Natural killer cell (primary cell): ENCODE results near the gene NRP1. TPM values are rescaled to one million over a fixed set of nuclear protein-coding genes. Genes with fewer than 3 reads are reported as not detected.

Experiments
- ATAC-seq, 3 donors: fragments of 150-1000 bp in 2 of 3; fragments of 200-7000 bp in 1 of 3; cut with Tn5 transposase; 1 replicate in 1 of 3; 2 replicates in 2 of 3; pipeline ENCODE4 v1.10.0; 2021; ENCODE audit warnings: mild to moderate bottlenecking in 2 of 3, moderate library complexity in 2 of 3
- DNase-seq, 2 donors: peaks; one replicate each; pipeline versions ENCODE4 v3.0.0 to v3.0.0-alpha.2; 2013 to 2021; ENCODE audit warnings: mixed read lengths in 1 of 2
- H3K27ac ChIP-seq: one replicate; pipeline ENCODE4 v1.5.1; 2013; ENCODE audit warnings: mild to moderate bottlenecking, low read length
- H3K27me3 ChIP-seq: one replicate; pipeline ENCODE4 v1.6.1; 2013; ENCODE audit warnings: low read length; ENCODE audit not compliant: control insufficient read depth, insufficient read depth
- H3K36me3 ChIP-seq: one replicate; pipeline ENCODE4 v1.6.1; 2013; ENCODE audit warnings: low read length; ENCODE audit not compliant: control insufficient read depth, insufficient read depth
- H3K4me1 ChIP-seq: one replicate; pipeline ENCODE4 v1.6.1; 2013; ENCODE audit warnings: low read length; ENCODE audit not compliant: control insufficient read depth, insufficient read depth
- H3K4me3 ChIP-seq: one replicate; pipeline ENCODE4 v1.5.1; 2013; ENCODE audit warnings: low read length
- H3K9me3 ChIP-seq: one replicate; pipeline ENCODE4 v1.6.1; 2013; ENCODE audit warnings: low read length; ENCODE audit not compliant: control insufficient read depth, insufficient read depth
- H3K27ac Mint-ChIP-seq, 2 donors: one replicate each; pipeline ENCODE4 v1.8.0; 2022; ENCODE audit warnings: mild to moderate bottlenecking in 2 of 2, mixed read lengths in 2 of 2, moderate library complexity in 1 of 2
- H3K27me3 Mint-ChIP-seq, 2 donors: one replicate each; pipeline ENCODE4 v1.8.0; 2022; ENCODE audit warnings: low read depth in 2 of 2, mixed read lengths in 2 of 2
- H3K36me3 Mint-ChIP-seq: one replicate; pipeline ENCODE4 v1.8.0; 2022; ENCODE audit warnings: mixed read lengths
- H3K4me1 Mint-ChIP-seq, 2 donors: one replicate each; pipeline ENCODE4 v1.8.0; 2022; ENCODE audit warnings: mixed read lengths in 2 of 2
- H3K4me3 Mint-ChIP-seq: one replicate; pipeline ENCODE4 v1.8.0; 2022; ENCODE audit warnings: mild to moderate bottlenecking, moderate library complexity, mixed read lengths
- H3K9me3 Mint-ChIP-seq, 2 donors: one replicate each; pipeline ENCODE4 v1.8.0; 2022; ENCODE audit warnings: mixed read lengths in 2 of 2
- WGBS: methylation state at CpG from one replicate; pipeline ENCODE4 v1.1.7; 2013; ENCODE audit warnings: missing lambda C conversion rate; ENCODE audit not compliant: insufficient coverage; 5-methylcytosine and 5-hydroxymethylcytosine counted together
- intact Hi-C: fragments of 100-400 bp; cut with micrococcal nuclease; formaldehyde crosslinking; loops from one replicate; pipeline ENCODE4 v1.14.2; 2022
- total RNA-seq, 4 donors: library from RNA; stranded (reverse); fragments of 120-200 nt in 1 of 4; gene quantifications; one replicate each; pipeline versions ENCODE4 v1.2.3 to v1.2.4, GENCODE V29; 2013 to 2022
- TF ChIP-seq, protein P1 (sequence below): fragments of 200-600 bp; IDR thresholded peaks from one replicate; pipeline ENCODE4 v1.8.0; 2022; ENCODE audit warnings: antibody characterized with exemption

NRP1 gene
- total RNA-seq, 3 donors from 2014 or later (not counting 1 experiment from before 2014, with no cell fraction given), result 0.16 to 1.5 TPM; not detected in 1

DNA sequence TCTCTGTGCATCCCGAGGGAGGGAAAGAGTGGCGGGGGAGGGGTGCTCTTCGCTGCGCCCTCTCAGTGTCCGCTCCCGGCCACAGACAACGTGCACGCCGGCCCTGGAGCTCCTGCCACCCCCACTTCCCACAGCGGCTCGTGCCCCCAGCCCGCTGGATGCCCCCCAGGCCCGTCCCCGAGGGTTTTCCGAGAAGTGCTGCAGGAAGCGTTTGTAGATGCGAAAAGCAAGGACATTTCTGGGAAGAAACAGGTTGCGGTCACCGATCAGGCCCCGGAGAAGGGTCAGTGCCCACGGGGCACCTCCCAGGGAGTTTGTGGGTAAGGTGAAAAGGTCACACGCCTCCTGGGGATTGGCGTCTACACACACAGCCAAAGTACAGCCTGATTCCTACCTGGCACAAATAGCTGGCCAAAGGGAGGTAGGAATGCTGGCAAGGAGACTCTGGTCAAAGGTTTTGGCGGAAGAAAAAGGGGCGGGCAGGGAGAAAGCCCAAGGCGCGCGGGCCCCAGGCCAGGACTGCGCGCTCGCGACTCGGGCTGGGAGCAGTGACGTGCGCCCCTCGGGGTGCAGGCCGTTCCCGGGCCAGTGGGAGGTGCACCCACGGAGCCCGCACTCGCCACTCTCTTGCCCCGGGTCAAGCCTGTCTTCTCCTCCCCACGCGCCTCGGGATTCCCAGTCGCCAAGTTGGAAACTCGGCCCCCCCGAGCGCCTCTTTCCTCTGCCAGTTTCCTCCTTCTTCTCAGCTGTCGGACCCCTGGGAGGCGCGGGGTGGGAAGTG lies 1.5 kb upstream of the NRP1 start:
- H3K36me3 ChIP-seq, result no peaks in the 10 kb centered on the region
- no peaks in the 10 kb centered on the region for H3K36me3 Mint-ChIP-seq
- no peak for DNase-seq
- intact Hi-C loops, result loop anchor here (10.0 kb wide), 1 partner anchor 141 kb away; no protein-coding TSS in a partner anchor
- H3K27me3 Mint-ChIP-seq, result peaks cover 57 to 59% of the 10 kb centered on the region in 2 donors
- H3K9me3 Mint-ChIP-seq, result no peaks in the 10 kb centered on the region
- TF ChIP-seq, protein P1, sequence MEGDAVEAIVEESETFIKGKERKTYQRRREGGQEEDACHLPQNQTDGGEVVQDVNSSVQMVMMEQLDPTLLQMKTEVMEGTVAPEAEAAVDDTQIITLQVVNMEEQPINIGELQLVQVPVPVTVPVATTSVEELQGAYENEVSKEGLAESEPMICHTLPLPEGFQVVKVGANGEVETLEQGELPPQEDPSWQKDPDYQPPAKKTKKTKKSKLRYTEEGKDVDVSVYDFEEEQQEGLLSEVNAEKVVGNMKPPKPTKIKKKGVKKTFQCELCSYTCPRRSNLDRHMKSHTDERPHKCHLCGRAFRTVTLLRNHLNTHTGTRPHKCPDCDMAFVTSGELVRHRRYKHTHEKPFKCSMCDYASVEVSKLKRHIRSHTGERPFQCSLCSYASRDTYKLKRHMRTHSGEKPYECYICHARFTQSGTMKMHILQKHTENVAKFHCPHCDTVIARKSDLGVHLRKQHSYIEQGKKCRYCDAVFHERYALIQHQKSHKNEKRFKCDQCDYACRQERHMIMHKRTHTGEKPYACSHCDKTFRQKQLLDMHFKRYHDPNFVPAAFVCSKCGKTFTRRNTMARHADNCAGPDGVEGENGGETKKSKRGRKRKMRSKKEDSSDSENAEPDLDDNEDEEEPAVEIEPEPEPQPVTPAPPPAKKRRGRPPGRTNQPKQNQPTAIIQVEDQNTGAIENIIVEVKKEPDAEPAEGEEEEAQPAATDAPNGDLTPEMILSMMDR, result no peak
- no peaks in the 10 kb centered on the region for H3K9me3 ChIP-seq
- H3K4me3 Mint-ChIP-seq, result no peak overlapping the region
- H3K4me1 Mint-ChIP-seq, result peaks cover 9 to 13% of the 10 kb centered on the region in 2 donors
- no peak overlapping the region for H3K27ac Mint-ChIP-seq
- 2% methylated on average over 50 of the region's 52 CpGs for WGBS
- H3K27me3 ChIP-seq, result peaks cover 39% of the 10 kb centered on the region
- peaks cover 27% of the 10 kb centered on the region for H3K4me1 ChIP-seq
- H3K27ac ChIP-seq, result no peak overlapping the region
- no peak for ATAC-seq
- H3K4me3 ChIP-seq, result no peak overlapping the region

DNA sequence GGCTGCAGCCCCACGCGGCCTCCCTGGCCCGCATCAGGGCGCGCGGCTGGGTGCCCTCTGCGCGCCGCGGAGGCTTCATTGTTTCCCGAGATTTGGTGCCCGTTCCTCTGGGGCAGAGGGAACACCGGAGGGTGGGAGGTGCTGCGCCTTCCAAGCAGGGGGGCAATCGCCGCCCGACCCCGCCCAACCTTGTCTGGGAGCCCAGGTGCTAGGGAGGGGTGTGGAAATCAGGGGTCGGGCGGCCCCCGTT lies 1.0 kb upstream of the NRP1 start:
- TF ChIP-seq, protein P1, result no peak
- intact Hi-C loops, result loop anchor here (10.0 kb wide), 1 partner anchor 141 kb away; no protein-coding TSS in a partner anchor
- Histone ChIP-seq H3K27ac (no peak overlapping the region), H3K4me1 (peaks cover 27% of the 10 kb centered on the region), H3K9me3 (no peaks in the 10 kb centered on the region), H3K36me3 (no peaks in the 10 kb centered on the region), H3K4me3 (no peak overlapping the region), H3K27me3 (peaks cover 43% of the 10 kb centered on the region)
- 4% methylated on average over 21 of the region's 21 CpGs for WGBS
- no peaks in the 10 kb centered on the region for H3K36me3 Mint-ChIP-seq
- H3K27ac Mint-ChIP-seq, result no peak overlapping the region
- no peaks in the 10 kb centered on the region for H3K9me3 Mint-ChIP-seq
- ATAC-seq, result no peak
- H3K27me3 Mint-ChIP-seq, result peaks cover 61 to 64% of the 10 kb centered on the region in 2 donors
- peaks cover 9 to 18% of the 10 kb centered on the region in 2 donors for H3K4me1 Mint-ChIP-seq
- H3K4me3 Mint-ChIP-seq, result no peak overlapping the region
- DNase-seq, result no peak

DNA sequence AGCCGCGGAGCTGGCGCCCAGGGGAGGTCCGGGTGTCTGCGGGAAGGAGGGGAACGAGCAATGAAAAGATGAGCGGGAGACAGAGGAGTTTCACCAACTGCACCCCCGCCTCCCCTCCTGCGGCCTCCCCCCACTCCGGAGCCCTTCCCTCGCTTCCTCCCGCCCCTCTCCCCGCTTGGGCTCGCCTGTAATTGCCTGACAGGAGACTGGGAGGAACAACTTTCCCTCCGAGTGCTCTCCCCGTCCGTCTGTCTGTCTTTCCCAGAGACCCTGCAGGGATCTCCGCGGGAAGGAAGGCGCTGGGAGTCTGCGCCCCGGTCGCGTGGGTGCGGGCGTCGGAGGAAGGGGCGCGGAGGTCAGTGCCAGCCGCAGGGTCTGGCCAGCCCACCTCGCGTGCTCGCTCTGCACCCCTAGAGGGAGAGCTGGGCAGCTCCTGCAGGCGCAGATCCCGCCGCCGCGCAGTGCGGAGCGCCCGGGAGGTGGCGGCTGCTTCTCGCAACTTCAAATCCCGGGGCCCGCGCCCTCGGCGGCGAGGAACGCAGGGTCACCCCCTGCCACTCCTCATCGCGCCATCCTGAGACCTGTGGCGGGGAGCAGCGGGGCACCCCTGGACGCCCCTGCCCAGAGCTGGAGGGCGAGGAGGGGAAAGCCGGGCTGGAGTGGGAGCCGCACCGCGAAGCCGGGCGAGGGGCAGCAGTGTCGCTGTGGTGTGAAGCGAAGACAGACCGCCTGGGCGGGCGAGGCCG lies 511 bp upstream of the NRP1 start:
- Histone ChIP-seq H3K9me3 (no peaks in the 10 kb centered on the region), H3K4me1 (peaks cover 27% of the 10 kb centered on the region), H3K27me3 (peaks cover 43% of the 10 kb centered on the region), H3K36me3 (no peaks in the 10 kb centered on the region), H3K27ac (no peak overlapping the region), H3K4me3 (no peak overlapping the region)
- TF ChIP-seq, protein P1, result no peak
- H3K27me3 Mint-ChIP-seq, result peaks cover 66 to 69% of the 10 kb centered on the region in 2 donors
- DNase-seq, result peak in 1 of 2 donors; percentile 35
- no peaks in the 10 kb centered on the region for H3K9me3 Mint-ChIP-seq
- H3K4me3 Mint-ChIP-seq, result peak overlapping the region; percentile 77
- H3K36me3 Mint-ChIP-seq, result no peaks in the 10 kb centered on the region
- intact Hi-C loops, result loop anchor here (10.0 kb wide), 1 partner anchor 140 kb away; no protein-coding TSS in a partner anchor
- peak in 1 of 3 donors; percentile 41 for ATAC-seq
- H3K27ac Mint-ChIP-seq, result no peak overlapping the region
- peaks cover 9 to 19% of the 10 kb centered on the region in 2 donors for H3K4me1 Mint-ChIP-seq
- WGBS, result 2% methylated on average over 67 of the region's 68 CpGs
